Duodenal mucosa (tissue), 2 donors: ENCODE data around the gene AP1M2.
A peak's percentile ranks its signal among the peaks of the same experiment; 100 is the strongest.

Experiments
- H3K27ac ChIP-seq: one replicate; pipeline ENCODE4 v1.7.0; 2013; ENCODE audit warnings: low read depth, low read length
- H3K27me3 ChIP-seq, 2 donors: one replicate each; pipeline ENCODE4 v1.7.0; 2013; ENCODE audit warnings: low read length in 2 of 2, control low read depth in 1 of 2; ENCODE audit not compliant: insufficient read depth in 2 of 2, control insufficient read depth in 1 of 2
- H3K36me3 ChIP-seq, 2 donors: one replicate each; pipeline ENCODE4 v1.7.0; 2013; ENCODE audit warnings: low read length in 2 of 2, control low read depth in 1 of 2; ENCODE audit not compliant: insufficient read depth in 2 of 2, control insufficient read depth in 1 of 2
- H3K4me1 ChIP-seq, 2 donors: one replicate each; pipeline ENCODE4 v1.7.0; 2013; ENCODE audit warnings: low read length in 2 of 2, control low read depth in 1 of 2; ENCODE audit not compliant: insufficient read depth in 2 of 2, control insufficient read depth in 1 of 2
- H3K4me3 ChIP-seq, 2 donors: one replicate each; pipeline ENCODE4 v1.7.0; 2013; ENCODE audit warnings: low read length in 2 of 2, low read depth in 1 of 2
- H3K9ac ChIP-seq, 2 donors: one replicate each; pipeline ENCODE4 v1.7.0; 2013; ENCODE audit warnings: low read length in 2 of 2, low read depth in 1 of 2
- H3K9me3 ChIP-seq, 2 donors: one replicate each; pipeline ENCODE4 v1.7.0; 2013; ENCODE audit warnings: low read length in 2 of 2, control low read depth in 1 of 2; ENCODE audit not compliant: control insufficient read depth in 1 of 2

The AP1M2 gene

GRCh38 chr19:10620786-10621185, 33.7 kb upstream of the AP1M2 start:
- Histone ChIP-seq H3K27me3 (no peaks in the 10 kb centered on the region), H3K4me3 (no peak overlapping the region)

GRCh38 chr19:10618846-10619245, 31.7 kb upstream of the AP1M2 start:
- no peak overlapping the region for H3K27ac ChIP-seq
- H3K4me1 ChIP-seq: no peaks in the 10 kb centered on the region
- no peak overlapping the region for H3K9ac ChIP-seq
- H3K27me3 ChIP-seq: no peaks in the 10 kb centered on the region
- peaks cover 0 to 3% of the 10 kb centered on the region in 2 donors for H3K36me3 ChIP-seq
- no peaks in the 10 kb centered on the region for H3K9me3 ChIP-seq
- H3K4me3 ChIP-seq: no peak overlapping the region

More at GRCh38 chr19:10620786-10621185, 33.7 kb upstream of the AP1M2 start:
- Histone ChIP-seq H3K36me3 (peaks cover 0 to 3% of the 10 kb centered on the region in 2 donors), H3K9ac (no peak overlapping the region), H3K9me3 (no peaks in the 10 kb centered on the region), H3K4me1 (peaks cover 5 to 10% of the 10 kb centered on the region in 2 donors), H3K27ac (no peak overlapping the region)

GRCh38 chr19:10617409-10618121, 30.5 kb upstream of the AP1M2 start:
- Histone ChIP-seq H3K9ac (no peak overlapping the region), H3K4me3 (no peak overlapping the region), H3K36me3 (peaks cover 0 to 3% of the 10 kb centered on the region in 2 donors), H3K27ac (no peak overlapping the region), H3K4me1 (peaks cover 2 to 5% of the 10 kb centered on the region in 2 donors), H3K27me3 (no peaks in the 10 kb centered on the region), H3K9me3 (no peaks in the 10 kb centered on the region)

GRCh38 chr19:10615429-10616023, 28.4 kb upstream of the AP1M2 start:
- Histone ChIP-seq H3K27ac (no peak overlapping the region), H3K27me3 (no peaks in the 10 kb centered on the region), H3K4me3 (no peak overlapping the region), H3K4me1 (peaks cover 5 to 10% of the 10 kb centered on the region in 2 donors), H3K9ac (no peak overlapping the region), H3K9me3 (no peaks in the 10 kb centered on the region), H3K36me3 (no peaks in the 10 kb centered on the region)

GRCh38 chr19:10612499-10613119, 25.5 kb upstream of the AP1M2 start:
- Histone ChIP-seq H3K9ac (no peak overlapping the region), H3K27me3 (no peaks in the 10 kb centered on the region), H3K9me3 (no peaks in the 10 kb centered on the region), H3K4me1 (peaks cover 5 to 10% of the 10 kb centered on the region in 2 donors), H3K27ac (no peak overlapping the region), H3K4me3 (peak overlapping the region in 1 of 2 donors; percentile 21), H3K36me3 (no peaks in the 10 kb centered on the region)

- H3K9ac ChIP-seq: no peak overlapping the region
- H3K4me1 ChIP-seq: peaks cover 5 to 10% of the 10 kb centered on the region in 2 donors
- H3K4me3 ChIP-seq: no peak overlapping the region
- H3K27me3 ChIP-seq: no peaks in the 10 kb centered on the region
- no peak overlapping the region for H3K27ac ChIP-seq
- H3K36me3 ChIP-seq: no peaks in the 10 kb centered on the region
- no peaks in the 10 kb centered on the region for H3K9me3 ChIP-seq
Measured at GRCh38 chr19:10611907-10612306, 24.8 kb upstream of the AP1M2 start.

- no peaks in the 10 kb centered on the region for H3K36me3 ChIP-seq
- no peak overlapping the region for H3K9ac ChIP-seq
- peaks cover 0 to 16% of the 10 kb centered on the region in 2 donors for H3K4me1 ChIP-seq
Measured at GRCh38 chr19:10604460-10604980, 17.4 kb upstream of the AP1M2 start.

GRCh38 chr19:10603873-10604459, 16.9 kb upstream of the AP1M2 start:
- no peaks in the 10 kb centered on the region for H3K9me3 ChIP-seq
- peak overlapping the region; percentile 87 for H3K27ac ChIP-seq
- peak overlapping the region; percentile 75 to 83 for H3K4me3 ChIP-seq
- H3K4me1 ChIP-seq: peaks cover 0 to 16% of the 10 kb centered on the region in 2 donors
- H3K27me3 ChIP-seq: no peaks in the 10 kb centered on the region
- H3K9ac ChIP-seq: peak overlapping the region; percentile 58 to 76
- H3K36me3 ChIP-seq: no peaks in the 10 kb centered on the region

More at GRCh38 chr19:10604460-10604980, 17.4 kb upstream of the AP1M2 start:
- no peaks in the 10 kb centered on the region for H3K9me3 ChIP-seq
- peak overlapping the region; percentile 23 to 83 for H3K4me3 ChIP-seq
- H3K27me3 ChIP-seq: no peaks in the 10 kb centered on the region
- peak overlapping the region; percentile 70 for H3K27ac ChIP-seq

- peak overlapping the region; percentile 87 for H3K27ac ChIP-seq
- no peaks in the 10 kb centered on the region for H3K9me3 ChIP-seq
- peak overlapping the region; percentile 75 to 83 for H3K4me3 ChIP-seq
- peaks cover 0 to 16% of the 10 kb centered on the region in 2 donors for H3K4me1 ChIP-seq
- H3K9ac ChIP-seq: peak overlapping the region; percentile 69 to 76
- H3K27me3 ChIP-seq: no peaks in the 10 kb centered on the region
- no peaks in the 10 kb centered on the region for H3K36me3 ChIP-seq
Measured at GRCh38 chr19:10603084-10603872, 16.2 kb upstream of the AP1M2 start.
